IMR-90 (cell line): Measurements from ENCODE around the gene BNIP5. TPM values are rescaled to one million over a fixed set of nuclear protein-coding genes. Genes with fewer than 3 reads are reported as not detected.

Experiments used
- ATAC-seq: fragments of 200-7000 bp; cut with Tn5 transposase; 2 replicates; pipeline ENCODE4 v1.9.1; 2020; ENCODE audit warnings: low read depth, mild to moderate bottlenecking, moderate library complexity
- BruUV-seq: library from RNA; stranded (reverse); fragments of 400-500 nt; replicated peaks from 2 replicates; lab custom pipeline; 2021; lab: Mats Ljungman, UMichigan
- CTCF ChIA-PET: fragments of 300-600 bp; formaldehyde crosslinking; extraction: SDS; loops from one replicate; lab custom pipeline; 2021; ENCODE audit warnings: antibody characterized with exemption; lab: Yijun Ruan, JAX
- POLR2A ChIA-PET: fragments of 300-600 bp; sonication (Branson Sonifier 250); formaldehyde crosslinking; loops from one replicate; lab custom pipeline; 2022; ENCODE audit warnings: antibody characterized with exemption; ENCODE audit not compliant: unreplicated experiment; lab: Charles Lee
- DNase-seq: peaks from one replicate; pipeline ENCODE4 v3.0.0; 2013
- H2AFZ ChIP-seq: replicated peaks from 2 replicates; pipeline ENCODE3; 2013; ENCODE audit warnings: low read length, mild to moderate bottlenecking; ENCODE audit not compliant: poor library complexity
- H2AK5ac ChIP-seq: 2 replicates; pipeline ENCODE4 v1.6.1; 2013; ENCODE audit warnings: low read depth, low read length, inconsistent platforms
- H2AK9ac ChIP-seq: replicated peaks from 2 replicates; pipeline ENCODE3; 2013; ENCODE audit warnings: mild to moderate bottlenecking, low read depth, low read length, moderate library complexity; ENCODE audit not compliant: poor library complexity
- H2BK120ac ChIP-seq: 2 replicates; pipeline ENCODE4 v1.6.1; 2013; ENCODE audit warnings: low read depth, low read length, inconsistent platforms
- H2BK15ac ChIP-seq: 3 replicates; pipeline ENCODE4 v1.6.1; 2013; ENCODE audit warnings: low read depth, low read length, inconsistent platforms
- H2BK20ac ChIP-seq: 2 replicates; pipeline ENCODE4 v1.6.1; 2013; ENCODE audit warnings: low read depth, mild to moderate bottlenecking, inconsistent platforms, low read length, moderate library complexity
- H2BK5ac ChIP-seq: 2 replicates; pipeline ENCODE4 v1.6.1; 2013; ENCODE audit warnings: mild to moderate bottlenecking, low read depth, low read length, inconsistent platforms; ENCODE audit not compliant: poor library complexity, severe bottlenecking
- H3K14ac ChIP-seq: replicated peaks from 2 replicates; pipeline ENCODE4 v1.6.1; 2013; ENCODE audit warnings: low read depth, low read length, inconsistent platforms
- H3K18ac ChIP-seq: 2 replicates; pipeline ENCODE4 v1.6.1; 2013; ENCODE audit warnings: low read depth, low read length, control low read depth
- H3K23ac ChIP-seq: 2 replicates; pipeline ENCODE4 v1.6.1; 2013; ENCODE audit warnings: low read depth, low read length, inconsistent platforms
- H3K27ac ChIP-seq: 2 replicates; pipeline ENCODE4 v1.5.1; 2013; ENCODE audit warnings: mild to moderate bottlenecking, control low read depth, low read length; ENCODE audit not compliant: insufficient read depth
- H3K27me3 ChIP-seq: 2 replicates; pipeline ENCODE4 v1.6.1; 2013; ENCODE audit warnings: low read length; ENCODE audit not compliant: control insufficient read depth, insufficient read depth
- H3K36me3 ChIP-seq: 2 replicates; pipeline ENCODE4 v1.6.1; 2013; ENCODE audit warnings: low read length, mixed read lengths; ENCODE audit not compliant: control insufficient read depth, insufficient read depth
- H3K4ac ChIP-seq: 2 replicates; pipeline ENCODE4 v1.6.1; 2013; ENCODE audit warnings: low read depth, low read length, inconsistent platforms
- H3K4me1 ChIP-seq: 2 replicates; pipeline ENCODE4 v1.6.1; 2013; ENCODE audit warnings: low read length, mixed read lengths; ENCODE audit not compliant: control insufficient read depth, insufficient read depth
- H3K4me2 ChIP-seq: 2 replicates; pipeline ENCODE4 v1.6.1; 2013; ENCODE audit warnings: low read depth, mild to moderate bottlenecking, control low read depth, low read length, moderate library complexity
- H3K4me3 ChIP-seq: 2 replicates; pipeline ENCODE4 v1.5.1; 2013; ENCODE audit warnings: low read depth, mild to moderate bottlenecking, control low read depth, low read length, moderate library complexity; ENCODE audit not compliant: insufficient read depth
- H3K56ac ChIP-seq: 2 replicates; pipeline ENCODE4 v1.6.1; 2013; ENCODE audit warnings: low read length, inconsistent platforms; ENCODE audit not compliant: insufficient read depth; ENCODE audit errors: extremely low read depth
- H3K79me1 ChIP-seq, 2 experiments: 2 replicates each; pipeline ENCODE4 v1.6.1; 2013; ENCODE audit warnings: low read length in 2 of 2, inconsistent platforms in 1 of 2, low read depth in 1 of 2
- H3K9ac ChIP-seq: 2 replicates; pipeline ENCODE4 v1.6.1; 2013; ENCODE audit warnings: low read depth, low read length, control low read depth
- H3K9me1 ChIP-seq: 2 replicates; pipeline ENCODE4 v1.6.1; 2013; ENCODE audit warnings: low read length, inconsistent platforms; ENCODE audit not compliant: insufficient read depth
- H3K9me3 ChIP-seq: 2 replicates; pipeline ENCODE4 v1.6.1; 2013; ENCODE audit warnings: low read length; ENCODE audit not compliant: control insufficient read depth, insufficient read depth
- H4K20me1 ChIP-seq: 2 replicates; pipeline ENCODE4 v1.6.1; 2013; ENCODE audit warnings: low read length, inconsistent platforms; ENCODE audit not compliant: insufficient read depth
- H4K5ac ChIP-seq: 2 replicates; pipeline ENCODE4 v1.6.1; 2013; ENCODE audit warnings: mild to moderate bottlenecking, low read depth, low read length, control low read depth
- H4K8ac ChIP-seq, 2 experiments: 2 replicates each; pipeline ENCODE4 v1.6.1; 2013; ENCODE audit warnings: low read depth in 2 of 2, low read length in 2 of 2, control low read depth in 1 of 2, inconsistent platforms in 1 of 2
- H4K91ac ChIP-seq: 2 replicates; pipeline ENCODE4 v1.6.1; 2013; ENCODE audit warnings: low read depth, low read length, inconsistent platforms; ENCODE audit not compliant: insufficient read depth
- RFX5 ChIP-seq: IDR thresholded peaks from 2 replicates; pipeline ENCODE4 v1.8.0; 2012; ENCODE audit warnings: low read depth, mild to moderate bottlenecking, low read length, moderate library complexity
- WGBS, 2 experiments: methylation state at CpG; one replicate each; pipeline versions ENCODE4 v1.1.5 to v1.1.7; 2013; ENCODE audit warnings: missing lambda C conversion rate in 2 of 2; ENCODE audit not compliant: insufficient read length in 1 of 2; ENCODE audit errors: extremely low coverage in 2 of 2; 5-methylcytosine and 5-hydroxymethylcytosine counted together
- dilution Hi-C: fragments of 300-500 bp; cut with HindIII; formaldehyde crosslinking; loops from one replicate; pipeline ENCODE4 v1.14.3; 2018; ENCODE audit warnings: low sequenced_read_pairs; ENCODE audit not compliant: unreplicated experiment
- in situ Hi-C: fragments of 300-500 bp; cut with MboI; formaldehyde crosslinking; loops from 3 replicates; pipeline ENCODE4 v1.14.3; 2019; ENCODE audit warnings: low sequenced_read_pairs, inconsistent platforms, mixed read lengths
- intact Hi-C: fragments of 100-400 bp; cut with micrococcal nuclease; formaldehyde crosslinking; loops from 2 replicates; pipeline ENCODE4 v1.10.0; 2022
- polyA plus RNA-seq, 3 experiments: library from polyadenylated mRNA; depleted of rRNA; stranded (reverse); fragments of >200 nt; gene quantifications; 2 replicates each; pipeline ENCODE4 v1.2.3, GENCODE V29; 2012; ENCODE audit warnings: low replicate concordance in 1 of 3
- total RNA-seq: library from RNA; depleted of rRNA; stranded (reverse); fragments of >200 nt; gene quantifications from 2 replicates; pipeline ENCODE4 v1.2.3, GENCODE V29; 2012
- TF ChIP-seq, protein P1 (sequence below): fragments of 150-350 bp; IDR thresholded peaks from 2 replicates; pipeline ENCODE4 v1.6.1; 2017; ENCODE audit warnings: mild to moderate bottlenecking, antibody characterized with exemption, low read length, low read depth

BNIP5 gene
- total and polyA plus RNA-seq, 2 of the 4 experiments (the other 2 are of a cell fraction), result not detected

GRCh38 chr6:36358226-36358915 is 21.7 kb upstream of the BNIP5 start:
- no peaks in the 10 kb centered on the region for H3K9me1 ChIP-seq
- H3K4me3 ChIP-seq, result no peak overlapping the region
- no peak overlapping the region for H2BK15ac ChIP-seq
- H2BK20ac ChIP-seq, result no peak overlapping the region
- peak overlapping the region; percentile 70; the same call in 1 of the 2 replicates for H4K5ac ChIP-seq
- WGBS, 2 experiments, result no CpG with 5 or more reads among the region's 4 CpGs
- no peak overlapping the region for H2AFZ ChIP-seq
- H4K20me1 ChIP-seq, result no peaks in the 10 kb centered on the region
- DNase-seq (peak; percentile 42), ATAC-seq (no peak)
- H3K18ac ChIP-seq, result no peak overlapping the region
- no peak overlapping the region for H2AK5ac ChIP-seq
- no peak overlapping the region for H3K4ac ChIP-seq
- intact Hi-C loops (no loop called here), dilution Hi-C loops (no loop called here), in situ Hi-C loops (loop anchor here (5.0 kb wide), 1 partner anchor 231 kb away; no protein-coding TSS in a partner anchor)
- peaks cover 8% of the 10 kb centered on the region for H3K27me3 ChIP-seq
- no peak overlapping the region for H3K23ac ChIP-seq
- no peak overlapping the region for H3K56ac ChIP-seq
- H3K27ac ChIP-seq, result no peak overlapping the region
- TF ChIP-seq, protein P1, sequence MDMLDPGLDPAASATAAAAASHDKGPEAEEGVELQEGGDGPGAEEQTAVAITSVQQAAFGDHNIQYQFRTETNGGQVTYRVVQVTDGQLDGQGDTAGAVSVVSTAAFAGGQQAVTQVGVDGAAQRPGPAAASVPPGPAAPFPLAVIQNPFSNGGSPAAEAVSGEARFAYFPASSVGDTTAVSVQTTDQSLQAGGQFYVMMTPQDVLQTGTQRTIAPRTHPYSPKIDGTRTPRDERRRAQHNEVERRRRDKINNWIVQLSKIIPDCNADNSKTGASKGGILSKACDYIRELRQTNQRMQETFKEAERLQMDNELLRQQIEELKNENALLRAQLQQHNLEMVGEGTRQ, result peak; percentile 41; the same call in 1 of the 2 replicates
- TF ChIP-seq RFX5, result no peak
- peaks cover 7% of the 10 kb centered on the region for H3K4me1 ChIP-seq
- no peaks in the 10 kb centered on the region for H3K36me3 ChIP-seq
- no peak overlapping the region for H2BK5ac ChIP-seq
- no peak overlapping the region for H4K91ac ChIP-seq
- no peak overlapping the region for H3K4me2 ChIP-seq
- H3K79me1 ChIP-seq, result no peaks in the 10 kb centered on the region
- BruUV-seq, result no TSS peak
- no peak overlapping the region for H3K14ac ChIP-seq
- no peak overlapping the region for H2BK120ac ChIP-seq
- ChIA-PET POLR2A (interaction anchor here (0.6 kb wide), 1 partner anchor 221 kb away, joined by 5 read pairs; no protein-coding TSS in a partner anchor), CTCF (interaction anchor here (1.4 to 1.8 kb wide), 2 partner anchors 17 to 56 kb away, joined by 6 to 8 read pairs; no protein-coding TSS in a partner anchor)
- no peak overlapping the region for H3K9ac ChIP-seq
- H3K9me3 ChIP-seq, result no peaks in the 10 kb centered on the region
- peak overlapping the region in 1 of 2 experiments; percentile 29; a peak in 1 of 4 replicates for H4K8ac ChIP-seq
- H2AK9ac ChIP-seq, result no peak overlapping the region
